Astrocyte (in vitro differentiated cells and primary cell): ENCODE data around the gene GATA2. TPM values are rescaled to one million over a fixed set of nuclear protein-coding genes. Genes with fewer than 3 reads are reported as not detected.

ENCODE experiments used
- DNase-seq: peaks from one replicate; pipeline ENCODE4 v3.0.0-alpha.2; 2010; ENCODE audit warnings: low read depth
- FAIRE-seq: peaks from 2 replicates; lab custom pipeline; 2011; peaks lifted over from hg19 to GRCh38; lab: Jason Lieb, UNC
- H2AFZ ChIP-seq: 2 replicates; pipeline ENCODE4 v1.6.0; 2012; ENCODE audit warnings: low read depth, low read length, inconsistent platforms
- H3K27ac ChIP-seq: 2 replicates; pipeline ENCODE4 v1.5.1; 2011; ENCODE audit warnings: low read depth, low read length, inconsistent platforms
- H3K27me3 ChIP-seq: 2 replicates; pipeline ENCODE4 v1.6.0; 2011; ENCODE audit warnings: low read length, inconsistent platforms; ENCODE audit not compliant: insufficient read depth
- H3K36me3 ChIP-seq: 2 replicates; pipeline ENCODE4 v1.5.1; 2011; ENCODE audit warnings: low read length, inconsistent platforms; ENCODE audit not compliant: insufficient read depth
- H3K4me1 ChIP-seq: 2 replicates; pipeline ENCODE4 v1.5.1; 2011; ENCODE audit warnings: low read length, inconsistent platforms; ENCODE audit not compliant: insufficient read depth
- H3K4me2 ChIP-seq: 2 replicates; pipeline ENCODE4 v1.6.0; 2012; ENCODE audit warnings: low read length, inconsistent platforms
- H3K4me3 ChIP-seq: 2 replicates; pipeline ENCODE4 v1.5.1; 2011; ENCODE audit warnings: low read depth, mild to moderate bottlenecking, low read length, inconsistent platforms; ENCODE audit not compliant: insufficient read depth
- H3K79me2 ChIP-seq: 2 replicates; pipeline ENCODE4 v1.6.0; 2012; ENCODE audit warnings: mild to moderate bottlenecking, low read length, inconsistent platforms; ENCODE audit not compliant: insufficient read depth
- H3K9ac ChIP-seq: 2 replicates; pipeline ENCODE4 v1.6.0; 2012; ENCODE audit warnings: mild to moderate bottlenecking, low read length, inconsistent platforms
- H3K9me3 ChIP-seq: 2 replicates; pipeline ENCODE4 v1.5.1; 2012; ENCODE audit warnings: low read depth, mild to moderate bottlenecking, low read length, inconsistent platforms; ENCODE audit not compliant: insufficient read depth
- H4K20me1 ChIP-seq: 2 replicates; pipeline ENCODE4 v1.6.0; 2012; ENCODE audit warnings: low read length, inconsistent platforms; ENCODE audit not compliant: insufficient read depth
- H3K27ac Mint-ChIP-seq: one replicate; pipeline ENCODE4 v1.8.0; 2021; ENCODE audit warnings: mild to moderate bottlenecking, mixed read lengths; ENCODE audit not compliant: unreplicated experiment
- H3K27me3 Mint-ChIP-seq: one replicate; pipeline ENCODE4 v1.8.0; 2021; ENCODE audit warnings: low read depth, mixed read lengths; ENCODE audit not compliant: unreplicated experiment
- H3K36me3 Mint-ChIP-seq: one replicate; pipeline ENCODE4 v1.8.0; 2021; ENCODE audit warnings: low read depth, mixed read lengths; ENCODE audit not compliant: unreplicated experiment
- H3K4me1 Mint-ChIP-seq: one replicate; pipeline ENCODE4 v1.8.0; 2021; ENCODE audit warnings: low read depth, mixed read lengths; ENCODE audit not compliant: unreplicated experiment
- H3K4me3 Mint-ChIP-seq: one replicate; pipeline ENCODE4 v1.8.0; 2021; ENCODE audit warnings: mild to moderate bottlenecking, moderate library complexity, mixed read lengths; ENCODE audit not compliant: unreplicated experiment
- H3K9me3 Mint-ChIP-seq: one replicate; pipeline ENCODE4 v1.8.0; 2021; ENCODE audit warnings: mild to moderate bottlenecking, mixed read lengths; ENCODE audit not compliant: unreplicated experiment
- CTCF ChIP-seq: IDR thresholded peaks from 2 replicates; pipeline ENCODE4 v1.5.1; 2011; ENCODE audit warnings: low read depth, mild to moderate bottlenecking, inconsistent platforms, low read length, moderate library complexity; ENCODE audit not compliant: insufficient read depth
- EZH2 ChIP-seq: IDR thresholded peaks from 2 replicates; pipeline ENCODE4 v1.6.1; 2012; ENCODE audit warnings: mild to moderate bottlenecking, low read length, inconsistent platforms; ENCODE audit not compliant: insufficient read depth
- total RNA-seq: library from RNA; stranded (reverse); gene quantifications from 2 replicates; pipeline ENCODE4 v1.2.1, GENCODE V29; 2021

The GATA2 gene
- total RNA-seq, 1 donor from 2014 or later: 1.7 TPM

- no peak for TF ChIP-seq CTCF
- TF ChIP-seq EZH2: no peak
- no peaks in the 10 kb centered on the region for H3K36me3 Mint-ChIP-seq
- Histone ChIP-seq H3K27me3 (peaks cover 11% of the 10 kb centered on the region), H3K9ac (no peak overlapping the region), H2AFZ (no peak overlapping the region), H3K9me3 (no peaks in the 10 kb centered on the region), H3K79me2 (no peaks in the 10 kb centered on the region), H3K4me3 (no peak overlapping the region), H3K27ac (no peak overlapping the region), H3K36me3 (no peaks in the 10 kb centered on the region), H3K4me1 (no peaks in the 10 kb centered on the region), H4K20me1 (no peaks in the 10 kb centered on the region), H3K4me2 (no peak overlapping the region)
- no peak overlapping the region for H3K27ac Mint-ChIP-seq
- peaks cover 66% of the 10 kb centered on the region for H3K27me3 Mint-ChIP-seq
- no peaks in the 10 kb centered on the region for H3K4me1 Mint-ChIP-seq
- FAIRE-seq (no peak), DNase-seq (no peak)
- H3K9me3 Mint-ChIP-seq: peaks cover 10% of the 10 kb centered on the region
- H3K4me3 Mint-ChIP-seq: no peak overlapping the region
Measured at GRCh38 chr3:128503751-128504532, 10.9 kb upstream of the GATA2 start.

GRCh38 chr3:128503164-128503651, 10.2 kb upstream of the GATA2 start:
- H3K4me3 ChIP-seq: no peak overlapping the region
- Mint-ChIP-seq H3K36me3 (no peaks in the 10 kb centered on the region), H3K27ac (no peak overlapping the region), H3K4me1 (no peaks in the 10 kb centered on the region), H3K4me3 (no peak overlapping the region), H3K27me3 (peaks cover 69% of the 10 kb centered on the region), H3K9me3 (peaks cover 10% of the 10 kb centered on the region)
- H3K9me3 ChIP-seq: no peaks in the 10 kb centered on the region
- H2AFZ ChIP-seq: no peak overlapping the region
- H3K79me2 ChIP-seq: no peaks in the 10 kb centered on the region
- H3K9ac ChIP-seq: no peak overlapping the region
- FAIRE-seq (no peak), DNase-seq (no peak)
- H3K4me1 ChIP-seq: no peaks in the 10 kb centered on the region
- no peak overlapping the region for H3K4me2 ChIP-seq
- no peak overlapping the region for H3K27ac ChIP-seq
- H3K27me3 ChIP-seq: peaks cover 14% of the 10 kb centered on the region
- TF ChIP-seq CTCF: no peak
- no peaks in the 10 kb centered on the region for H4K20me1 ChIP-seq
- H3K36me3 ChIP-seq: no peaks in the 10 kb centered on the region

DNA sequence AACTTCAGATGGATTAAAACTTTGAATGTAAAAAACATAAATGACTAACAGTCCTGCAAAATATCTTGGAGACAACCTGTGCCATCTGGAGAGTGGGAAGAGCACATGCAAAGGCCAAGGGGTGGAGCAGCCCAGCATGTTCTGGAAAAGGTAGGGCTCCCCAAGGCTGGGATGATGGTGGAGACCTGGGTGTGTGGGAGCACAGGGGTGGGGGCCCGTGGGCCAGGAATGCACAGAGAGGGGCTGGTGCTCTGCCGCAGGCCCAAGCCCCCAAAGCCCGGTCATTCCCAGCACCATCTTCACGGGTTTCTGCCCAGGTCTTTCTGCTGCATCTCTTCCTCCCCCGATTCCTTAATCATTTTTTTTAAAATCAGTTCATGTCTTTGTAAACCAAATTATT, 9.7 kb upstream of the GATA2 start:
- Histone ChIP-seq H3K36me3 (no peaks in the 10 kb centered on the region), H3K4me2 (no peak overlapping the region), H3K79me2 (no peaks in the 10 kb centered on the region), H3K4me3 (no peak overlapping the region), H2AFZ (no peak overlapping the region), H3K9me3 (no peaks in the 10 kb centered on the region), H3K27ac (no peak overlapping the region), H3K9ac (no peak overlapping the region), H4K20me1 (no peaks in the 10 kb centered on the region), H3K4me1 (no peaks in the 10 kb centered on the region), H3K27me3 (peaks cover 17% of the 10 kb centered on the region)
- peaks cover 67% of the 10 kb centered on the region for H3K27me3 Mint-ChIP-seq
- H3K4me1 Mint-ChIP-seq: no peaks in the 10 kb centered on the region
- H3K36me3 Mint-ChIP-seq: no peaks in the 10 kb centered on the region
- no peak overlapping the region for H3K4me3 Mint-ChIP-seq
- DNase-seq: no peak
- TF ChIP-seq EZH2: no peak
- no peak for TF ChIP-seq CTCF
- no peak overlapping the region for H3K27ac Mint-ChIP-seq
- H3K9me3 Mint-ChIP-seq: peaks cover 10% of the 10 kb centered on the region
- FAIRE-seq: no peak
